Ascending aorta (tissue), 2 donors: ENCODE data around the gene PSMB5. TPM values are rescaled to one million over a fixed set of nuclear protein-coding genes. Genes with fewer than 3 reads are reported as not detected.

ENCODE experiments used
- DNase-seq, 2 donors: peaks; one replicate each; pipeline ENCODE4 v3.0.0-alpha.2; 2019; ENCODE audit warnings: low spot score in 2 of 2
- H3K27ac ChIP-seq, 2 donors: fragments of 200-600 bp; sonication (generic); one replicate each; pipeline ENCODE4 v1.5.1; 2016 to 2017; ENCODE audit warnings: mild to moderate bottlenecking in 1 of 2
- H3K27me3 ChIP-seq: fragments of 200-600 bp; sonication (generic); one replicate; pipeline ENCODE4 v1.5.1; 2017
- H3K36me3 ChIP-seq, 2 donors: fragments of 200-600 bp; sonication (generic); one replicate each; pipeline ENCODE4 v1.5.1; 2016
- H3K4me1 ChIP-seq, 2 donors: fragments of 200-600 bp; sonication (generic); one replicate each; pipeline ENCODE4 v1.5.1; 2016 to 2017; ENCODE audit warnings: mild to moderate bottlenecking in 1 of 2
- H3K4me3 ChIP-seq, 2 donors: fragments of 200-600 bp; sonication (generic); one replicate each; pipeline ENCODE4 v1.5.1; 2016 to 2017; ENCODE audit warnings: mild to moderate bottlenecking in 1 of 2
- H3K9me3 ChIP-seq, 2 donors: fragments of 200-600 bp; sonication (generic); one replicate each; pipeline ENCODE4 v1.5.1; 2016
- CTCF ChIP-seq, 3 experiments: fragments of 200-600 bp in 2 of 3; fragments of 450-650 bp in 1 of 3; sonication (generic) in 2 of 3; IDR thresholded peaks; one replicate each; pipeline ENCODE4 v1.5.1; 2016 to 2019; ENCODE audit warnings: antibody characterized with exemption in 3 of 3, mild to moderate bottlenecking in 1 of 3, moderate library complexity in 1 of 3
- intact Hi-C: fragments of 100-400 bp; cut with DNase I; formaldehyde crosslinking; loops from one replicate; pipeline ENCODE4 v1.15.1; 2023
- total RNA-seq: library from RNA; depleted of rRNA; stranded (reverse); fragments of >200 nt; gene quantifications from one replicate; pipeline ENCODE4 v1.1.0, GENCODE V29; 2016

The PSMB5 gene
- total RNA-seq, 1 donor from 2014 or later, result 62.7 TPM

GRCh38 chr14:22981090-22981875 lies 53.4 kb downstream of the PSMB5 start:
- DNase-seq, result peak in 1 of 2 donors; percentile 73
- H3K27me3 ChIP-seq, result no peaks in the 10 kb centered on the region
- no peaks in the 10 kb centered on the region for H3K9me3 ChIP-seq
- no peak for TF ChIP-seq CTCF (IDR thresholded peaks at IDR 0.05)
- no peaks in the 10 kb centered on the region for H3K36me3 ChIP-seq
- H3K4me1 ChIP-seq, result peaks cover 5 to 43% of the 10 kb centered on the region in 2 donors
- peak overlapping the region; percentile 86 to 92 for H3K27ac ChIP-seq
- H3K4me3 ChIP-seq, result peak overlapping the region; percentile 72 to 81
- intact Hi-C loops, result loop anchor here (5.0 kb wide), 2 partner anchors 144 to 424 kb away; partner anchors contain the start of gene MMP14

- peak in 1 of 2 donors; percentile 72 for DNase-seq
- Histone ChIP-seq H3K4me3 (peak overlapping the region; percentile 72 to 81), H3K4me1 (peaks cover 5 to 44% of the 10 kb centered on the region in 2 donors), H3K27me3 (no peaks in the 10 kb centered on the region), H3K9me3 (no peaks in the 10 kb centered on the region), H3K36me3 (no peaks in the 10 kb centered on the region), H3K27ac (peak overlapping the region; percentile 86 to 92)
- intact Hi-C loops, result loop anchor here (5.0 kb wide), 2 partner anchors 143 to 423 kb away; partner anchors contain the start of gene MMP14
- TF ChIP-seq CTCF (IDR thresholded peaks at IDR 0.05), result no peak
These were observed 54.0 kb downstream of the PSMB5 start for GRCh38 chr14:22980672-22981089.

GRCh38 chr14:22979748-22980392 lies 54.8 kb downstream of the PSMB5 start:
- peaks cover 5 to 44% of the 10 kb centered on the region in 2 donors for H3K4me1 ChIP-seq
- H3K27me3 ChIP-seq, result no peaks in the 10 kb centered on the region
- peaks cover 0 to 2% of the 10 kb centered on the region in 2 donors for H3K36me3 ChIP-seq
- peak in 1 of 2 donors; percentile 61 for DNase-seq
- TF ChIP-seq CTCF (IDR thresholded peaks at IDR 0.05), result no peak
- H3K27ac ChIP-seq, result peak overlapping the region; percentile 86 to 92
- intact Hi-C loops, result loop anchor here (5.0 kb wide), 3 partner anchors 108 to 423 kb away; partner anchors contain the start of genes LRP10 and MMP14
- H3K4me3 ChIP-seq, result peak overlapping the region; percentile 72 to 81
- H3K9me3 ChIP-seq, result no peaks in the 10 kb centered on the region

- intact Hi-C loops, result loop anchor here (5.0 kb wide), 1 partner anchor 107 kb away; the partner anchor contains the start of gene LRP10
- H3K36me3 ChIP-seq, result peaks cover 0 to 8% of the 10 kb centered on the region in 2 donors
- peak overlapping the region; percentile 86 to 92 for H3K27ac ChIP-seq
- TF ChIP-seq CTCF (IDR thresholded peaks at IDR 0.05), result no peak
- H3K4me3 ChIP-seq, result no peak overlapping the region
- peaks cover 5 to 44% of the 10 kb centered on the region in 2 donors for H3K4me1 ChIP-seq
- no peaks in the 10 kb centered on the region for H3K27me3 ChIP-seq
- DNase-seq, result no peak
- H3K9me3 ChIP-seq, result no peaks in the 10 kb centered on the region
These were observed 55.6 kb downstream of the PSMB5 start for GRCh38 chr14:22978981-22979671.

- Histone ChIP-seq H3K4me3 (no peak overlapping the region), H3K27ac (peak overlapping the region; percentile 86 to 92), H3K27me3 (no peaks in the 10 kb centered on the region), H3K36me3 (peaks cover 0 to 8% of the 10 kb centered on the region in 2 donors), H3K4me1 (peaks cover 5 to 42% of the 10 kb centered on the region in 2 donors), H3K9me3 (no peaks in the 10 kb centered on the region)
- no peak for TF ChIP-seq CTCF (IDR thresholded peaks at IDR 0.05)
- no peak for DNase-seq
- intact Hi-C loops, result loop anchor here (5.0 kb wide), 1 partner anchor 106 kb away; the partner anchor contains the start of gene LRP10
These were observed 56.2 kb downstream of the PSMB5 start for GRCh38 chr14:22978487-22978837.
